GM12892 (cell line): ENCODE measurements around the gene SQSTM1.

Experiments
- POLR2A ChIP-seq: IDR thresholded peaks from 2 replicates; pipeline ENCODE4 v1.6.1; 2011; ENCODE audit warnings: low read depth, low read length, control low read depth
- TAF1 ChIP-seq: IDR thresholded peaks from 2 replicates; pipeline ENCODE4 v1.6.1; 2011; ENCODE audit warnings: low read depth, mild to moderate bottlenecking, control low read depth, low read length, borderline replicate concordance

DNA sequence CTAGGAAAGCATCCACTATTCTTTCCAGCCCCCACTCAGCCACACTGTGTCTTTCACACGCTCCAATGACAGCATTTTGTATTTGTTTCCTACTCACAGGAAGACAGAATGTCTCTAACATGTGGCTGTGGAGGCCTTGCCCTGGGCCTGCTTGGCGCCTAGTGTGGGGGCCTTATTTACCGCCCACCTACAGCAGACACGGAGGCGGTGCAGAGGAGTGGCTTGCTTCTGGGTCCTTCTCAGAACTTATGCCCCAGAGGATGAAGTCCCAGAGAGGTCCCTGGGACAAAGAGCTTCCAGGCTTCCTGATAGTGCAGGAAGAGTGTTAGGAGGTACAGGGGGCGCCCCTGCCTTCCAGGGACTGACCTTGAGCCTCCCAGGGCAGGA is 46.4 kb downstream of the SQSTM1 start:
- TF ChIP-seq POLR2A: no peak
- no peak for TF ChIP-seq TAF1
